PC-9 (cell line): ENCODE measurements around the gene ZC3H12C. TPM values are rescaled to one million over a fixed set of nuclear protein-coding genes. Genes with fewer than 3 reads are reported as not detected.

ENCODE experiments used
- BruUV-seq: library from RNA; stranded (reverse); fragments of 400-500 nt; replicated peaks from 2 replicates; lab custom pipeline; 2021; lab: Mats Ljungman, UMichigan
- CTCF ChIA-PET: fragments of 300-600 bp; sonication (Branson Sonifier 250); formaldehyde crosslinking; loops from one replicate; lab custom pipeline; 2022; ENCODE audit warnings: antibody characterized with exemption; lab: Charles Lee
- POLR2A ChIA-PET: fragments of 300-600 bp; sonication (Branson Sonifier 250); formaldehyde crosslinking; loops from one replicate; lab custom pipeline; 2022; ENCODE audit warnings: antibody characterized with exemption; ENCODE audit not compliant: unreplicated experiment; lab: Charles Lee
- DNase-seq, 2 experiments: peaks; one replicate each; pipeline versions ENCODE4 v3.0.0 to v3.0.0-alpha.2; 2015 to 2022; ENCODE audit warnings: mixed read lengths in 1 of 2
- H2AFZ ChIP-seq: fragments of 200-600 bp; sonication (generic); 2 replicates; pipeline ENCODE4 v1.8.1; 2017; ENCODE audit warnings: antibody characterized with exemption
- H3F3A ChIP-seq: fragments of 200-600 bp; sonication (generic); 2 replicates; pipeline ENCODE4 v1.8.1; 2017; ENCODE audit warnings: antibody characterized with exemption, mild to moderate bottlenecking, low read depth; ENCODE audit not compliant: insufficient read depth
- H3K27ac ChIP-seq: fragments of 200-600 bp; sonication (generic); 2 replicates; pipeline ENCODE4 v1.6.1; 2016; ENCODE audit warnings: mixed run types
- H3K27me3 ChIP-seq: fragments of 200-600 bp; sonication (generic); 2 replicates; pipeline ENCODE4 v1.6.1; 2016; ENCODE audit warnings: low read depth, mixed run types; ENCODE audit not compliant: insufficient read depth
- H3K36me3 ChIP-seq: fragments of 200-600 bp; sonication (generic); 2 replicates; pipeline ENCODE4 v1.6.1; 2016; ENCODE audit warnings: low read depth, mixed run types
- H3K4me1 ChIP-seq: fragments of 200-600 bp; sonication (generic); replicated peaks from 2 replicates; pipeline ENCODE4 v1.6.1; 2016; ENCODE audit warnings: mixed run types; ENCODE audit not compliant: insufficient read depth
- H3K4me2 ChIP-seq: fragments of 200-600 bp; sonication (generic); 2 replicates; pipeline ENCODE4 v1.6.1; 2017; ENCODE audit warnings: mixed run types
- H3K4me3 ChIP-seq: fragments of 200-600 bp; sonication (generic); 2 replicates; pipeline ENCODE4 v1.6.1; 2016; ENCODE audit warnings: mixed run types
- H3K79me2 ChIP-seq: fragments of 200-600 bp; sonication (generic); 2 replicates; pipeline ENCODE4 v1.6.1; 2017; ENCODE audit warnings: low read depth, mixed run types
- H3K9me2 ChIP-seq: fragments of 200-600 bp; sonication (generic); 2 replicates; pipeline ENCODE4 v1.8.1; 2017; ENCODE audit warnings: mild to moderate bottlenecking; ENCODE audit not compliant: insufficient read depth
- H3K9me3 ChIP-seq: fragments of 200-600 bp; sonication (generic); 2 replicates; pipeline ENCODE4 v1.8.1; 2016; ENCODE audit warnings: low read depth; ENCODE audit not compliant: insufficient read depth
- H4K20me1 ChIP-seq: fragments of 200-600 bp; sonication (generic); 2 replicates; pipeline ENCODE4 v1.8.1; 2017; ENCODE audit not compliant: insufficient read depth
- CTCF ChIP-seq: fragments of 200-600 bp; sonication (generic); conservative IDR thresholded peaks from 2 replicates; pipeline ENCODE4 v1.6.1; 2017; ENCODE audit warnings: mixed run types, antibody characterized with exemption, mild to moderate bottlenecking, moderate library complexity
- EZH2 ChIP-seq: fragments of 200-600 bp; sonication (generic); IDR thresholded peaks from 2 replicates; pipeline ENCODE4 v1.8.0; 2017; ENCODE audit warnings: antibody characterized with exemption, low read depth
- intact Hi-C: fragments of 100-400 bp; cut with micrococcal nuclease; formaldehyde crosslinking; loops from one replicate; pipeline ENCODE4 v1.10.0; 2022; ENCODE audit not compliant: unreplicated experiment
- total RNA-seq: library from RNA; stranded (reverse); gene quantifications from 2 replicates; pipeline ENCODE4 v1.2.3, GENCODE V29; 2021

Gene ZC3H12C
- total RNA-seq, 1 experiment from 2014 or later, result 12.4 TPM

DNA sequence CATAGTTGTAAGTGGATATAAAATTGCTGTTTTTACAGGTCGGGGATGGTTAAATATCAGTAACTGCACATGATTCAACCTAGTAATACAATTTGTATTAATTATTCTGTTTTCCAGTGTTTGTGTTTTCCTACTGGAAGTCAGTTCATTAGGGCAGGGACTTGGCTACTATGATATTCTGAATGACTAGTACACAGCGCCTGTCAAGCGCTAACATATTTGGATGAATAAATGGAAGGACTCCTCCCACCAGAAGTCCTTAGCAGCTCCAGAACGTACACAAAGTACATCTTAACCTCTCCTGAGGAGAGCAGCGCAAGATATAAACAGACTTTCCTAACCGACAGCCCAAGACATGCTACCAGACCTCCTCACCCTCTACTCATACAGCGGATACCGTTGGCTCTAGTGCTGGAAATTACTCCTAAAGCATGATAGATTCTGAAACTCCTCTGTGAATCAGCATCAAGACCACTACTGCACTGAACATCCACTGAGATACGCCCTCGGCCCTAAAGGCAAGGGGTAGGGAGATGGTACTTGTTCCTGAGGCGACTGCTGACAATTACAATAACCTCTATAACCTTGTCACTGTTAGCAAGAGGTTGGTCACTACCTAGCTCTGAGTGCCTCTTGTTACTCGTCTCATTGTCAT lies 124.2 kb downstream of the ZC3H12C start:
- BruUV-seq, result no TSS peak
- H3K4me2 ChIP-seq, result no peak overlapping the region
- 0 out of 2 replicates have a peak, but pooled peaks cover 10% of the 10 kb centered on the region for H3K36me3 ChIP-seq
- TF ChIP-seq EZH2, result no peak
- no peak for TF ChIP-seq CTCF
- intact Hi-C loops, result no loop called here
- H3K9me2 ChIP-seq, result no peaks in the 10 kb centered on the region
- peaks cover 20% of the 10 kb centered on the region; the same call in 1 of the 2 replicates for H3F3A ChIP-seq
- no peak for DNase-seq
- H2AFZ ChIP-seq, result no peak overlapping the region
- no peak overlapping the region for H3K4me3 ChIP-seq
- H4K20me1 ChIP-seq, result no peaks in the 10 kb centered on the region
- no peaks in the 10 kb centered on the region for H3K79me2 ChIP-seq
- POLR2A ChIA-PET, result no interaction called here
- CTCF ChIA-PET, result no interaction called here
- no peaks in the 10 kb centered on the region for H3K4me1 ChIP-seq
- no peak overlapping the region for H3K27ac ChIP-seq
- H3K9me3 ChIP-seq, result no peaks in the 10 kb centered on the region
- H3K27me3 ChIP-seq, result no peaks in the 10 kb centered on the region

GRCh38 chr11:110217936-110218335 lies 124.7 kb downstream of the ZC3H12C start:
- H3K9me2 ChIP-seq, result no peaks in the 10 kb centered on the region
- no peak overlapping the region for H3K27ac ChIP-seq
- DNase-seq, result no peak
- no peaks in the 10 kb centered on the region for H3K4me1 ChIP-seq
- H3K9me3 ChIP-seq, result no peaks in the 10 kb centered on the region
- 0 out of 2 replicates have a peak, but pooled peaks cover 10% of the 10 kb centered on the region for H3K36me3 ChIP-seq
- CTCF ChIA-PET, result no interaction called here
- peaks cover 20% of the 10 kb centered on the region; the same call in 1 of the 2 replicates for H3F3A ChIP-seq
- H4K20me1 ChIP-seq, result no peaks in the 10 kb centered on the region
- H3K4me3 ChIP-seq, result no peak overlapping the region
- no peak overlapping the region for H2AFZ ChIP-seq
- intact Hi-C loops, result no loop called here
- no peaks in the 10 kb centered on the region for H3K27me3 ChIP-seq
- POLR2A ChIA-PET, result interaction anchor here (0.6 kb wide), 1 partner anchor 43 kb away, joined by 3 read pairs; no protein-coding TSS in a partner anchor
- TF ChIP-seq CTCF (no peak), EZH2 (no peak)
- H3K4me2 ChIP-seq, result no peak overlapping the region
- H3K79me2 ChIP-seq, result no peaks in the 10 kb centered on the region
- no TSS peak for BruUV-seq

- no peak overlapping the region for H2AFZ ChIP-seq
- 0 out of 2 replicates have a peak, but pooled peaks cover 13% of the 10 kb centered on the region for H3K36me3 ChIP-seq
- H3K4me3 ChIP-seq, result no peak overlapping the region
- no peak overlapping the region for H3K27ac ChIP-seq
- TF ChIP-seq CTCF (no peak), EZH2 (no peak)
- H3K79me2 ChIP-seq, result no peaks in the 10 kb centered on the region
- H3K4me1 ChIP-seq, result no peaks in the 10 kb centered on the region
- H3K9me3 ChIP-seq, result no peaks in the 10 kb centered on the region
- H3K27me3 ChIP-seq, result no peaks in the 10 kb centered on the region
- intact Hi-C loops, result no loop called here
- POLR2A ChIA-PET, result no interaction called here
- CTCF ChIA-PET, result no interaction called here
- no peak overlapping the region for H3K4me2 ChIP-seq
- H3K9me2 ChIP-seq, result no peaks in the 10 kb centered on the region
- no peak for DNase-seq
- BruUV-seq, result no TSS peak
- H4K20me1 ChIP-seq, result no peaks in the 10 kb centered on the region
- peaks cover 21% of the 10 kb centered on the region; the same call in 1 of the 2 replicates for H3F3A ChIP-seq
Measured at GRCh38 chr11:110219006-110219785, 126.0 kb downstream of the ZC3H12C start.

Other genes with a start within 250 kb of the ZC3H12C start
- gene RDX, start 203.2 kb downstream of the ZC3H12C start, total RNA-seq, result 143 and 196 TPM in 2 replicates